ENCODE results near the gene SELENON.

GRCh38 chr1:25765136-25765922, 34.7 kb upstream of the SELENON start:
- TF ChIP-seq CTCF (IDR thresholded peaks at IDR 0.05), result no peak
- no peak for TF ChIP-seq POLR2A (IDR thresholded peaks at IDR 0.05)
